GM19452 (cell line): ENCODE results near the gene KLHL29.

Source experiments
- ATAC-seq: cut with Tn5 transposase; IDR thresholded peaks from one replicate; pipeline ENCODE4 v1.9.1; 2021; ENCODE audit not compliant: unreplicated experiment

The KLHL29 gene

GRCh38 chr2:23664066-23664788, 279.2 kb downstream of the KLHL29 start:
- ATAC-seq: no peak

- ATAC-seq: no peak
Measured at GRCh38 chr2:23666241-23666979, 281.4 kb downstream of the KLHL29 start.

GRCh38 chr2:23666980-23667357, 282.0 kb downstream of the KLHL29 start:
- ATAC-seq: no peak

GRCh38 chr2:23668756-23669304, 283.9 kb downstream of the KLHL29 start:
- ATAC-seq: no peak

- no peak for ATAC-seq
Measured at GRCh38 chr2:23669413-23670244, 284.6 kb downstream of the KLHL29 start.

- ATAC-seq: no peak
Measured at GRCh38 chr2:23670245-23670592, 285.2 kb downstream of the KLHL29 start.

- no peak for ATAC-seq
Measured at GRCh38 chr2:23673082-23673481, 288.1 kb downstream of the KLHL29 start.

- ATAC-seq: no peak
Measured at GRCh38 chr2:23673830-23674679, 289.1 kb downstream of the KLHL29 start.

- no peak for ATAC-seq
Measured at GRCh38 chr2:23675506-23675905, 290.5 kb downstream of the KLHL29 start.

GRCh38 chr2:23677836-23678235, 292.9 kb downstream of the KLHL29 start:
- ATAC-seq: no peak

- ATAC-seq: no peak
Measured at GRCh38 chr2:23679044-23679443, 294.1 kb downstream of the KLHL29 start.

- no peak for ATAC-seq
Measured at GRCh38 chr2:23680951-23681350, 296.0 kb downstream of the KLHL29 start.

GRCh38 chr2:23681356-23682140, 296.6 kb downstream of the KLHL29 start:
- no peak for ATAC-seq

- ATAC-seq: no peak
Measured at GRCh38 chr2:23682481-23682880, 297.5 kb downstream of the KLHL29 start.

- ATAC-seq: no peak
Measured at GRCh38 chr2:23683001-23683400, 298.0 kb downstream of the KLHL29 start.

- ATAC-seq: no peak
Measured at GRCh38 chr2:23684395-23685176, 299.6 kb downstream of the KLHL29 start.

- no peak for ATAC-seq
Measured at GRCh38 chr2:23685181-23685580, 300.2 kb downstream of the KLHL29 start.

GRCh38 chr2:23685706-23686105, 300.7 kb downstream of the KLHL29 start:
- ATAC-seq: no peak

GRCh38 chr2:23686405-23687029, 301.5 kb downstream of the KLHL29 start:
- ATAC-seq: no peak
